Psoas muscle (tissue), 8 donors: ENCODE data around the gene HYKK. TPM values are rescaled to one million over a fixed set of nuclear protein-coding genes. Genes with fewer than 3 reads are reported as not detected.
A peak's percentile ranks its signal among the peaks of the same experiment; 100 is the strongest.

ENCODE experiments used
- ATAC-seq, 4 donors: fragments of 200-7000 bp; cut with Tn5 transposase; one replicate each; pipeline ENCODE4 v1.9.1; 2020; ENCODE audit warnings: moderate library complexity in 3 of 4, mild to moderate bottlenecking in 2 of 4
- DNase-seq, 2 donors: peaks; one replicate each; pipeline ENCODE4 v3.0.0-alpha.2; 2020
- H3K27ac ChIP-seq: fragments of 200-600 bp; one replicate; pipeline ENCODE4 v1.8.0; 2022
- H3K27me3 ChIP-seq, 3 donors: fragments of 200-600 bp in 1 of 3; one replicate each; pipeline versions ENCODE4 v1.6.1 to v1.8.0; 2013 to 2022; ENCODE audit warnings: low read length in 2 of 3, mild to moderate bottlenecking in 2 of 3, moderate library complexity in 1 of 3; ENCODE audit not compliant: insufficient read depth in 3 of 3
- H3K36me3 ChIP-seq, 2 donors: fragments of 200-600 bp in 1 of 2; one replicate each; pipeline versions ENCODE4 v1.6.1 to v1.8.0; 2013 to 2022; ENCODE audit warnings: low read depth in 1 of 2, mild to moderate bottlenecking in 1 of 2, moderate library complexity in 1 of 2; ENCODE audit not compliant: insufficient read depth in 1 of 2
- H3K4me1 ChIP-seq: fragments of 200-600 bp; one replicate; pipeline ENCODE4 v1.8.0; 2022
- H3K4me3 ChIP-seq: fragments of 200-600 bp; one replicate; pipeline ENCODE4 v1.8.0; 2022; ENCODE audit warnings: mild to moderate bottlenecking
- H3K9me3 ChIP-seq: fragments of 200-600 bp; one replicate; pipeline ENCODE4 v1.8.0; 2022
- WGBS, 3 donors: extraction: QIAGEN DNeasy Blood & Tissue Kit; methylation state at CpG; one replicate each; pipeline versions ENCODE4 v1.1.6 to v1.1.7; 2013; 5-methylcytosine and 5-hydroxymethylcytosine counted together
- intact Hi-C, 2 donors: fragments of 100-400 bp; cut with DNase I; formaldehyde crosslinking; loops; one replicate each; pipeline versions ENCODE4 v1.11.0 to v1.14.2; 2022
- polyA plus RNA-seq, 3 donors: library from polyadenylated mRNA; stranded (reverse); fragments of 200-250 nt; gene quantifications; one replicate each; pipeline ENCODE4 v1.2.3, GENCODE V29; 2013
- total RNA-seq, 4 donors: library from RNA; stranded (reverse); fragmentation: NEBNext Ultra II Directional in 2 of 4; extraction: Animal tissue kit (Norgen Biotek cat#: 25700) in 2 of 4; gene quantifications; one replicate each; pipeline versions ENCODE4 v1.2.1 to v1.2.4, GENCODE V29; 2021 to 2023
- TF ChIP-seq, protein P1 (sequence below): fragments of 200-600 bp; IDR thresholded peaks from one replicate; pipeline ENCODE4 v1.8.0; 2022; ENCODE audit warnings: antibody characterized with exemption
- donor health status: healthy with polysubstance abuse.
- donor health status: DM: no; HTN: no; CAD: no; lungs with moderate emphysema.
- donor health status: Bipolar disorder and iron deficiency.
- donor health status: healthy.
- donor health status: DM: yes; HTN: yes; CAD: no.
- donor health status: DM: no; HTN: no; CAD: no.
- donor health status: DM: no; HTN: no; CAD: no.
- donor health status: DM: yes; HTN: yes; CAD: no.

HYKK gene
- total and polyA plus RNA-seq, 7 donors = 1.1 to 10.9 (median 3.4) TPM

- no peak for ATAC-seq
- Histone ChIP-seq H3K4me1 (no peaks in the 10 kb centered on the region), H3K4me3 (no peak overlapping the region), H3K27ac (no peak overlapping the region), H3K9me3 (no peaks in the 10 kb centered on the region), H3K36me3 (peaks cover 8 to 100% of the 10 kb centered on the region in 2 donors), H3K27me3 (no peaks in the 10 kb centered on the region)
- WGBS, 3 donors = 75 to 78% (median 77%) methylated on average over 5 of the region's 5 CpGs
- no peak for DNase-seq
- intact Hi-C loops = no loop called here
- TF ChIP-seq, protein P1, sequence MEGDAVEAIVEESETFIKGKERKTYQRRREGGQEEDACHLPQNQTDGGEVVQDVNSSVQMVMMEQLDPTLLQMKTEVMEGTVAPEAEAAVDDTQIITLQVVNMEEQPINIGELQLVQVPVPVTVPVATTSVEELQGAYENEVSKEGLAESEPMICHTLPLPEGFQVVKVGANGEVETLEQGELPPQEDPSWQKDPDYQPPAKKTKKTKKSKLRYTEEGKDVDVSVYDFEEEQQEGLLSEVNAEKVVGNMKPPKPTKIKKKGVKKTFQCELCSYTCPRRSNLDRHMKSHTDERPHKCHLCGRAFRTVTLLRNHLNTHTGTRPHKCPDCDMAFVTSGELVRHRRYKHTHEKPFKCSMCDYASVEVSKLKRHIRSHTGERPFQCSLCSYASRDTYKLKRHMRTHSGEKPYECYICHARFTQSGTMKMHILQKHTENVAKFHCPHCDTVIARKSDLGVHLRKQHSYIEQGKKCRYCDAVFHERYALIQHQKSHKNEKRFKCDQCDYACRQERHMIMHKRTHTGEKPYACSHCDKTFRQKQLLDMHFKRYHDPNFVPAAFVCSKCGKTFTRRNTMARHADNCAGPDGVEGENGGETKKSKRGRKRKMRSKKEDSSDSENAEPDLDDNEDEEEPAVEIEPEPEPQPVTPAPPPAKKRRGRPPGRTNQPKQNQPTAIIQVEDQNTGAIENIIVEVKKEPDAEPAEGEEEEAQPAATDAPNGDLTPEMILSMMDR = no peak
Observed at GRCh38 chr15:78477295-78477694, 30.1 kb upstream of the HYKK start.

GRCh38 chr15:78479650-78480049 lies 27.7 kb upstream of the HYKK start:
- DNase-seq (no peak), ATAC-seq (no peak)
- Histone ChIP-seq H3K27me3 (no peaks in the 10 kb centered on the region), H3K9me3 (no peaks in the 10 kb centered on the region), H3K27ac (no peak overlapping the region), H3K4me3 (no peak overlapping the region), H3K4me1 (no peaks in the 10 kb centered on the region), H3K36me3 (peaks cover 12 to 100% of the 10 kb centered on the region in 2 donors)
- 94 to 98% (median 96%) methylated on average over 3 of the region's 3 CpGs for WGBS, 3 donors
- intact Hi-C loops = no loop called here
- TF ChIP-seq, protein P1 = no peak

- Histone ChIP-seq H3K9me3 (no peaks in the 10 kb centered on the region), H3K4me1 (no peaks in the 10 kb centered on the region), H3K27ac (no peak overlapping the region), H3K36me3 (peaks cover 10 to 100% of the 10 kb centered on the region in 2 donors), H3K27me3 (no peaks in the 10 kb centered on the region), H3K4me3 (no peak overlapping the region)
- intact Hi-C loops = no loop called here
- DNase-seq = no peak
- ATAC-seq = peak in 1 of 4 donors; percentile 37
- TF ChIP-seq, protein P1 = no peak
- 87 to 97% (median 92%) methylated on average over 7 of the region's 7 CpGs for WGBS, 3 donors
Observed at GRCh38 chr15:78481917-78482316, 25.5 kb upstream of the HYKK start.

- Histone ChIP-seq H3K36me3 (peaks cover 6 to 100% of the 10 kb centered on the region in 2 donors), H3K27ac (no peak overlapping the region), H3K9me3 (no peaks in the 10 kb centered on the region), H3K27me3 (no peaks in the 10 kb centered on the region), H3K4me3 (no peak overlapping the region), H3K4me1 (no peaks in the 10 kb centered on the region)
- TF ChIP-seq, protein P1 = no peak
- ATAC-seq = no peak
- no peak for DNase-seq
- intact Hi-C loops = no loop called here
- 86 to 95% (median 89%) methylated on average over 1 of the region's 1 CpG for WGBS, 3 donors
Observed at GRCh38 chr15:78492872-78493271, 14.5 kb upstream of the HYKK start.

- DNase-seq = no peak
- no peaks in the 10 kb centered on the region for H3K4me1 ChIP-seq
- ATAC-seq = no peak
- 84 to 97% (median 97%) methylated on average over 4 of the region's 4 CpGs for WGBS, 3 donors
- intact Hi-C loops = no loop called here
- no peak overlapping the region for H3K4me3 ChIP-seq
- no peaks in the 10 kb centered on the region for H3K27me3 ChIP-seq
- peaks cover 11 to 43% of the 10 kb centered on the region in 2 donors for H3K36me3 ChIP-seq
- no peak overlapping the region for H3K27ac ChIP-seq
- H3K9me3 ChIP-seq = no peaks in the 10 kb centered on the region
- TF ChIP-seq, protein P1 = no peak
Observed at GRCh38 chr15:78501857-78502256, 5.5 kb upstream of the HYKK start.
